Astrocyte of the hippocampus (primary cell): Measurements from ENCODE around the gene PLA2G4B.

ENCODE experiments used
- DNase-seq: peaks from one replicate; pipeline ENCODE4 v3.0.0; 2011; ENCODE audit warnings: low read depth, low spot score

Gene PLA2G4B, protein sequence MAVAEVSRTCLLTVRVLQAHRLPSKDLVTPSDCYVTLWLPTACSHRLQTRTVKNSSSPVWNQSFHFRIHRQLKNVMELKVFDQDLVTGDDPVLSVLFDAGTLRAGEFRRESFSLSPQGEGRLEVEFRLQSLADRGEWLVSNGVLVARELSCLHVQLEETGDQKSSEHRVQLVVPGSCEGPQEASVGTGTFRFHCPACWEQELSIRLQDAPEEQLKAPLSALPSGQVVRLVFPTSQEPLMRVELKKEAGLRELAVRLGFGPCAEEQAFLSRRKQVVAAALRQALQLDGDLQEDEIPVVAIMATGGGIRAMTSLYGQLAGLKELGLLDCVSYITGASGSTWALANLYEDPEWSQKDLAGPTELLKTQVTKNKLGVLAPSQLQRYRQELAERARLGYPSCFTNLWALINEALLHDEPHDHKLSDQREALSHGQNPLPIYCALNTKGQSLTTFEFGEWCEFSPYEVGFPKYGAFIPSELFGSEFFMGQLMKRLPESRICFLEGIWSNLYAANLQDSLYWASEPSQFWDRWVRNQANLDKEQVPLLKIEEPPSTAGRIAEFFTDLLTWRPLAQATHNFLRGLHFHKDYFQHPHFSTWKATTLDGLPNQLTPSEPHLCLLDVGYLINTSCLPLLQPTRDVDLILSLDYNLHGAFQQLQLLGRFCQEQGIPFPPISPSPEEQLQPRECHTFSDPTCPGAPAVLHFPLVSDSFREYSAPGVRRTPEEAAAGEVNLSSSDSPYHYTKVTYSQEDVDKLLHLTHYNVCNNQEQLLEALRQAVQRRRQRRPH

DNA sequence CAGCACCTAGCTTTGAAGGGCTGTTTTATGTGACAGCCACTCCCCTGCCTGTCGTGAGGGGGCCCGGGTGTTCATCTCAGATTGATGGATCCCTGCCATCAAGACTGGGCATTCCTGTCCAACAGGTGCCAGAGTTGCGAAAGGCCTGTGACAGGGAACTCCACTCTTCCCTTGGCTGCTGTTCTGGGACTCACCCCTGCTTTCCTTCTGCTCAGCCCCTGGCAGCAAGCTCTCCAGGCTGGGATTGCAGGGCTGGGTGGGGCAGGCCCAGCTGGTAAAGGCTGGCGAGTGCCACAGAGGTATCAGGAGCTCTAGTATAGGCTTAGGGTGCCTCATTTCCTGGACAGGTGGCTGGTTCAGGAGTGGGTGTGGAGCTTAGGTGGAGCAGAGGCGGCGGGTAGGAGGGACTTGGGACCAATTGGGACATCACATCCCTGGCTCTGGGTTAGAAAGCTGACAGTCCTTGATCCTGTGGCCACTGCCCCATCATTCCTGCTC, at the start of gene PLA2G4B:
Gene PLA2G4B, plus strand, starts transcription at position 448 of the 498 bp plus-strand sequence. CDS start 67 bp downstream, outside the sequence.
- DNase-seq = no peak

DNA sequence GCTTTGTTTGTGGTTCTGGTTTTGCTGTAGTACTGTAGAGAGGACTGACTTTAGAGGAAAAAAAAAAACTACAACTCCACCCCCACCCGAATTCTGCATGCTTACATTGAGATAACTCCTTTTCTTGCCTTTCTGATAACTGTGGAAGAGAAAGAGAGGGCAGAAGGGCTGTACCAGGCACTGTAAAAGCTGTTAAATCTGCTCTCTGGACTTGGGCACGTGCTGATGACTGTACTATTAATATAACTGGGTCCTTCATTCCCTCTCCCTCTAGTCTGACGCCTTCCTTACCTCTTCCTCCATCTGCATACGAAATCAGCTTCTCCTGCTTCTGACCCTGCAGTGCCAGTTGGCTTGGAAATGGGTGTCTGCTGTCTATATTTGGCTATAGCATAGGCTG, 49.4 kb upstream of the PLA2G4B start:
- no peak for DNase-seq

DNA sequence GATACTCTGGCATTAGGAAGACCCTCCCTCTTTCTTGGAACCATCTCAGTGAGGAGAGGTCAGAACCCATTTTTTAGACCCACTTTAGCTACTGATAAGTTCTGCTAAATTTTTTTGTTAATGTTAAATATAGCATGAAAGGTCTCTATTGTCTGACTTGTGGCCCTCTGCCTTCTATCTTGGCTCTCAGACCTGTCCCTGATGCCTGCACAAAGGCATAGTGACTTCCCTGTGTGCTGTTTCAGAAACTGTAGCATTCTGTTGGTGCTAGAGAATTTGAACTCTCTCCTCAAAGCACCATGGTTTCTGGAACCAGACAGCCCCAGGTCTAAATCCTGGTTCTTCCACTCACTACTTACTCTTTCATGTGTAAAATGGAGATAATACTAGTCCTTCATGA, 49.0 kb upstream of the PLA2G4B start:
- no peak for DNase-seq

DNA sequence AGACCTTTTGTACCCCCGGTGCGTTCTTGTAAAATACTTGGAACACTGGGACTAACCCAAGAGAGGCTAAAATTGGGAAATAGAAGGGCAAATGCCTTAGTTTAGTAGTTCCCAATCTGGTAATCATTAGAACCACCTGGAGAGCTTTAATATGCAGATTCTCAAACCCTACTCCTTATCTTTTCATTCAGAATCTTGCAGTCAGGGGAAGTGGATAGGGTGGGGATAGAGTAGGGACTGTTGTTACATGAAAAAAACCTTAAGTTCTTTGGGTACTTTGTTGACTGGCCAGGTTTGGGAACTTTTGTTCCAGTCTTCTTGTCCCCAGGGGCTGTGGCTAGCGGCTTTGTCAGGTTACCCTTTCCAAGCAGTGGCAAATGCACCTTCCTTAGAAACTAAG, 48.5 kb upstream of the PLA2G4B start:
- no peak for DNase-seq

DNA sequence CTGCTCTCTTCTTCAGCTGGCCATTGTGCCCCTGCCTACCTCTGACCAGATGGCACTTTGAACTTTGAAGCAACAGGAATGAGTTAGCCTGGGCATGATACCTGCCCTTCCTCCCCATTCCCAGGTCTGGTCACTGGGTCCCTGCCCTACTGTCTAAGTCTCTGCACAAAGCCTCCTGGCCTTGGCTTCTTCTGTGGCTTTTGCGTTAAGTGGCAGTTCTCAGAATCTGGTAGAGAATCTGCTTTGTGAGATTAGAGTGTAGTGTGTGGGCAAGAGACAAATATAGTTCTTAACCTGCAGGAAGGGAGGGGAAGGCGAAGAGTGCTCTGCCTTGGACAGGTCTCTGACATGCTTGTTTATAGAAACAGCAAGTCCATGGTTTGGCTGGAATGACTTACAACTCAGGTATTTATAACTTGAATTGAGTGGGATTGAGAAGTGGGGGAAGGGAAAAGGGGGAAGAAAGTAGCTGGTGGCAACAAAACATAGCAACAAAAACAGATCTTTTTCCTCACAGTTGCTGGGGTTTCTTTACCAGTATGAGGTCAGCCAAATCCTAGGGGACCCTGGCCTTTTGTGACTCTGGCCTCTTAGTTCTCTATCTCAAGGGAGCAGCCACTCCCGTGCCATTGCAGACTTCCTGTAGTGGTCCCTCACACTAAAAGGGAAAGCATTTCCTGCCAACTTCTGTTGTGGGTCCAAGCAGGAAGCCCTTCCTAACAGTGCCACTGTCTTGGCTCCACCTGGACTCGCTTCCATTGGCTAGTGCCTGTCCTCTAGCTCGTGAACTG, 47.7 kb upstream of the PLA2G4B start:
- peak; percentile 88 for DNase-seq

DNA sequence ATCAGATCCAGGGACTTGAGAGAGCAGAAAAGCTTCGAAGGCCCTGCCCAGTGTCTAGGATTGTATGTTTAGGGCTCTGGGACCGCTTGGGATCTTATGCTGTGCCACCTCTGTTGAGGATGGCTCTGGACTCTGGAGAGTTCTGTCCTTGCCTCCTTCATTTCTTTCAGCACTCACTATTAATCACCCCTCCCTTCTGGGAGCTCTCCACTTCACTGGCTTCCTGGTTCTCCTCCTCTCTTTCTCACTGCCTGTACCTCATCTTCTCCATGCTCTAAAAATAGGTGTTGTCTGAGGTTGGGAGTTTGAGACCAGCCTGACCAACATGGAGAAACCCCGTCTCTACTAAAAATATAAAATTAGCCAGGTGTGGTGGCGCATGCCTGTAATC, 47.1 kb upstream of the PLA2G4B start:
- DNase-seq = no peak

DNA sequence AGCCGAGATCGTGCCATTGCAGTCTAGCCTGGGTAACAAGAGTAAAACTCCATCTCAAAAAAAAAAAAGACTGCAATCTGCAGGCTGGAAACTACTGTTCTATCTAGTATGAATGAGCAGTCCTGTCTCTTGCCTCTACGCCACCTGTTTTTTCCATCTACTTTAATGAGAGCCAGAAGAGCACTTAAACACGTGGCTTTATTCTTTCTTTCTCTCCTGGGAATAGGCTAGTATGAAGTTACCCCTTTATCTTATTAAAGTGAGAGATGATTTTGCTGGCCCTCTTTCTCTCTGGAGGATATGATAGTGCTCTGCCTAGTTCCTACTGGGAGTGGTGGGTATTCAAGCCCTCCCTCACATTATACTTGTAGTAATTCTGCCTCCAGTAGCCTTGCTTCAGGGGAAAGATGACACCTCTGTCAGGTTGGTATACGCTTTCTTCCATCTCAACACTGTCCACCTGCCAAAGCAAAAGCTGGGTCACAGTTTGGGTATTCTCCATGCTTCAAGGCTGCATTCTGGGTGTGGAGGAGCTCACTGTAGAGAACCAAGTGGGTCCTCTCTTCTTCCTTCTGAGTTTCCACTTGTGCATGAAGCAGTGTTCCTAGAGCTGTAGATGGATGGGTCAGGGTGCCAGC, 46.5 kb upstream of the PLA2G4B start:
- no peak for DNase-seq

DNA sequence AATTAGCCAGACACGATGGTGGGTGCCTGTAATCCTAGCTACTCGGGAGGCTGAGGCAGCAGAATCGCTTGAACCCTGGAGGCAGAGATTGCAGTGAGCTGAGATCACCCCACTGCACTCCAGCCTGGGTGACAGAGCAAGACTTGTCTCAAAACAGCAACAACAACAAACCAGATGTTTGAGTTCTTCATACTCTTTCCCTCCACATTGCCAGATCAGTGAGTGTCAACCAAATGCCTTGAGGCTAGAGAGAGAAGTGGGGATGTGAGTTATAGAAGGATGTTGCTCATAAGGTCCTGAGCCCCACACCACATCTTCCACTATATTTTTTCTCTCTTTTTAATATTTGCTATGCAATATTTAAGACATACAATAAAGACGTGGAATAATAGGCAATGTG, 44.6 kb upstream of the PLA2G4B start:
- no peak for DNase-seq

DNA sequence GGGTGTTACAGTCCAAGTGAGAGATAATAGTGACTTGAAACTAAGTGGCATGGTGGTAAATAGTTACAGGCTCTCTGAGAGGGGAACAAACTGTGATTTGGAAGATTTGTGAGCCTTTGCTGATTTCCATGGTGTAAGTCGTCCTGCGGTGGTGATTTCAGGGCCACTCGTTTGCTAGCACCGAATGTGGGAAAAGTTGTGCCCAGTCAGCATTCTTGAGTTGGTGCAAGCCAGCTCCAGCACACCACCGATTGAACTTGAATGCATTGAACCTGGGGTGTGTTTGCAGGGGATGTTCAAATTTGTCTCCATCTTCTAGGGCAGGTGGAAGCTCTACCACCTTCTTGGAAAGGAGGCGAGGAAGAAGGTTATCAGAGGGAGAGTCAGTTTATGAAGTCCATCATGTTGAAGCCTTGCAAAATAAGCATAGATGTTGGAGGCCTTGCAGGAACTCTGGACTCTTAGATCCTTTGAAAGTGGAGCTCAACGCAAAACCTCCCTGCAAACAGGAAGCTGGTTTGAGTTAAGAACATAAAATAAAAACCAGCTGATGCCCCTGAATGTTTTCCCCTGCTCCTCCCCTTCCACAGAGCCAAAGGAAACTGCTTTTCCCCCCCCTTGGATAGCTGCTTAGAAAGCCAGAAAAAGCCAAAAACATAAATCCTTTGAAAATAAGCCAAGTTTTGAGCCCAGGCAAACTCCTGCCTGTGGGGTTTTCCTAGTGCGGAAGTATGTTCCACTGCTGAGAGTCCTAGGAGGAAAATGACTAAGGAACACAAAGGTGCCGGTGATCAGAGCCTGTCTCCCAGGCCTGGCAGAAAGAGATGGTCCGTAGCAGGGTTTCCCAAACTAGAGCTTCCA, 42.4 kb upstream of the PLA2G4B start:
- no peak for DNase-seq

DNA sequence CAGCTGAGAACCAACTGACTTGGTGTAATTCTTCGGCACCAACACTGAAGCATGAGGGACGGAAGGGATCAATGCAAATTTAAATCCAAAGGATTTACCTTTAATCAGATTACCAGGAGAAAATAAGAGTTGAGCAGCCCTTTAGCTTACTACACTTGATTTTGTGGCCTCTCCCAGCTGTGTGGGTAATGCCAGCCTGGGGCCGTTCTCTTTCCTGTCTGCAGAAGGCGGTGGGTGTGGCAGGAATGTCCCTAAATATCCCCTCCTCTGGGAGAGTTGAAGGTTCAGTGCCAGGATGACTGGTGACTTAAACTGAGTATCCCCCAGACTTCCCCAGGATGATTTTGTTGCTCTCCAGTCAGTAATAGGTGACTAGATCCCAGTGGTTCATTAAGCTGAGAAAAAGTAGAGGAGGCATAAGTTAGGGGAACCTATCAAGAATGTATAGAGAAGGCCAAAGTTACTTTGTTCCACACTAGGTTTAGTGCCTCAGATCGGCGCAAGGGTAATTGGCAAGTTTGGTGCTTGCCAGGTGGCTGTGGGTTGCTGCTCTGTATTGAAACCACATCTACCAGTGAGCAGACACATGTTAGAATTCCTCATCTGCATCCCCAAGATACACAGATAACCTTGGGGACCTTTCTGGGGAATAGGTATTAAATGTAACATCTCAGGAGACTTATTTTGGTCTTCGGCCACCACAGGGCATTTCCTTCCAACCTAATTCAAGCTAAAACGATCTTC, 41.3 kb upstream of the PLA2G4B start:
- no peak for DNase-seq

DNA sequence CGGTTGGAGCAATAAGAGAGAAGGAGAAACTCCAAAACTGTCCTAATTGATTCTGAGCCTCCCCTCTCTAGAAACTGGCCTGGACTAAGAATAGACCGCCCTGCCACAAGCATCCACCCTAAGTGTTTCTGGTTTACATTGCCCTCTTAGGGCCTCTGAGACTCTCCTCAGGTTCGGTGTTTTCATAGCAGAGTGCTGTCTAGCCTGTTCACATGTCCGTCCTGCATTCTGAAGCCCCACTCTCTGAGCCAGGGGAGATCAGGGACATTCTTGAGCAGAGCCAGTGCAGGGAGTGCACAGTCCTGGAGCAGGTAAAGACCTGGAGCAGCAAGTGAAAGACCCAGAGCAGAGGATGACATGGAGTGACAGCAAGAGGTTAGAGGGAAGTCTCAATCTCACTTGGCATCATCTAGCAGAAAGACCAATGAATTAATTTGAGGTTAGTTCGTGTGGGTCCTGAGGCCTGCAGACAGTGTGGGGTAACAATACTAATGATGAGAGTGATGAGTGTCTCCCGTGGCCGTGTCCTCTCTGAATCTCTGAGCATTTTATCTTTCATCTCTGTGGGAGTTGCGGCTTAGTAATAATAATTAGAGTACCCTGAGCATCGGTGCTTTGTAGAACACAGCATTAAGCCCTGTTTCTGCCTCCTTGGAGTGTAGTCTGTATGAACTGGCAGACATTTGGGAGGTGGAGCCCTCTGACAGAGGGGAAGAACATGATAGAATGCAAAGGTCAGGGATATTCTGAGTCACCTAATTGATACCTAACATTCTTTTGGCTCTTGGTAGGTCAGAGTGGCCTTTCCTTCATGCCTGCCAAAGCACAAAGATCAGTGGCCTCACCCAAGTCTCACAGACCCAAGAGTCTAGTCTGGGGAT, 39.8 kb upstream of the PLA2G4B start:
- no peak for DNase-seq

DNA sequence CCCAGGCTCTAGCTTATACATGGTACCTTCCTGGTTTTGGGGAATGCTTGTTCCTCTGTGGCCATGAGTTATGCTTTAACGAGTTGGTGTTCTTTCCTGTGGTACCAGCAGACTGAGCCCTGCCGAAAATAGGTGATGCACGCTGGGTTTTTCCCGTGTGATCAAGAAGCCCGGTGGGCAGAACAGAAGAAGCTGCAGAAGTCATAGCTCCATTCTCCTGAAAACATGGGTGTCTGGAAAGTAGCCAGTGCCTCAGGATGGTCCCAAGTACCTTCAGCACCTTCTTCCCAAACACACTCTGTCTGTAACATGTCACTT, 39.2 kb upstream of the PLA2G4B start:
- no peak for DNase-seq

DNA sequence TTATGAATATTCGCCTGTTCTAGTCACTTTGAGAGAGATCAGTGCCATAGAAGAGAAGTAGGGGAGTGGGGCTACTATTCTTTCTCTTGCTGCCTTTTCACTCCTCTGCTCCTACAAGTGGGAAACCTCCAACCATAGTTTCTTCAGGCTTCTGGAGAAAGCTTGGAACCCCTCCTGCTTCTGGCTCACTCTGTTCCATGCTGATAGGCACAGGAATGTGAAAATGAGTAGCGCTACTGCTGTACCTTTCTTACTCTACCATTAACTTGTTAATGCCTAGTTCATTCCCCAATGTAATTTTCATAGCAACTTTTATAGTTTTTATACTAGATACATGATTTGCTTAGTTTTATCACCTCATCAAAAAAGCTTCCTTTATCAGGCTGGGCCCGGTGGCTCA, 37.5 kb upstream of the PLA2G4B start:
- no peak for DNase-seq

DNA sequence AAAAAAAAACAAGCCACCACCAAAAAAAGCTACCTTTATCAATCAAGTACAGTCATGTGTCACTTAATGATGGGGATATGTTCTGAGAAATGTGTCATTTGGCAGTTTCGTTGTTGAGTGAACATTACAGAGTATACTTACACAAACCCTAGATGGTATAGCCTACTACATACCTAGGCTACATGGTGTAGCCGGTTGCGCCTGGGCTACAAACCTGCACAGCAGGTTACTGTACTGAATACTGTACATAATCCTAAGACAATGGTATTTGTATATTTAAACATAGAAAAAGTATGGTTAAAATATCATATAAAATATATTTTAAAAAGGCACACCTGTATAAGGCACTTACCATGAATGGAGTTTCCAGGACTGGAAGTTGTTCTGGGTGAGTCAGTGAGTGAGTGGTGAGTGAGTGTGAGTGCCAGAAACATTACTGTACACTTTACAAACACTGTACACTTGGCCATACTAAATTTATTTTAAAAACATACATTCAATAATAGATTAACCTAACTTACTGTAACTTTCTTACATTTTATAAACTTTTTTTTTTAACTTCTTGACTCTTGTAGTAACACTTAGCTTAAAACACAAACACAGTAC, 36.7 kb upstream of the PLA2G4B start:
- no peak for DNase-seq

DNA sequence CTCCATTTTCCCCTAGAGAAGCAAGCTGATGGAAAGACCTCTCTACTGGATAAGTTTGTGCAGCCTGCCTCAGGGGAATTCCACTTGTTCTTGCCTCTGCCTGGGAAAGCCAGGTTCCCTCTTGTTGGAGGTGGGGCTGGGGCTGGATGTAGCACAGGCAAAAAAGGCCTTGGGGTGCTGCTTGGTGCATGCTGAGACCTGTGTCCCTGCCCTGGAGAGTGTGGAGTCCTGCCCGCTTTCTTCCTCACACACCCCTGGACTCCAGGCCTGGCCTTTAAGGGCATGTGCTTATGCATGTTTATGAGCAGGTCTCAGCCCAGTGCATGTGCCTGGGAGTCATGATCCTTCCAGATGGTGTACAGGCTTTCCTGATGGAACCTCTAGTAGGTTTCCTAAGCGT, 34.3 kb upstream of the PLA2G4B start:
- DNase-seq = no peak

DNA sequence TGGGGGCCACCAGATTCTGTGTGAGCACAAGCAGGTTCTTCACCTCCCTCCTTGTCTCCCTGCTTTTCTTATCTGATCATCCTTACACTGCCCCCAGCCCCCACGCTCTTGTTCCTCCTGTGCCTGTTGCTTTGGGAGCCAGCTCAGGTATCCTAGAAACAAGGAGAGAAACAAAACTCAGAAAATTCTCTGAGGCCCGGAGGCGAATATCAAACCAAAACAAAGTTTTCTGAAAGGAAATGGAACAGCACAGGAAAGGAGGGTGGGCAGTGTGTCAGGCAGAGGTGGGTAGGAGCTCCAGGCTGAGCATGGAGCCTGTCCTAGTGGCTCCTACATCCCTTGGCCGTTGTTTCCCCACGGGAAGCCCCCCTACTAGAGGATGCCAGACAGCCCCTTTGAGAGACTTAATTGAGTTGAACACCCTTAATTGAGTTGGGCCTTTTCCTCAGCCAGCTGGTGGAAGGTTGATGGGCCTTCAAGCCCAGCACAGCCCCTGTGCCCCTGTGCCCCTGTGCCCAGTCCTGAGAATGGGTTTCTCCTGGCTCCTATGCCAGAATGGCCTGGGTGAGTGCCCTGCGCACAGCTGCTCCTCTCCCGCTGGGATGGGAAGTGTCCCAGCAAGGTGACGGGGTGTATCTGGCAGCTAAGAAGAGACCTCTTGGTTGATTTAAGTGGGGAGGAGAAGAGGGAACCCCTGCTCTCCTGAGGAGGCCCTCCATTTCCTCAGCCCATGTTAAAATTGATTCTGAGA, 33.6 kb upstream of the PLA2G4B start:
- no peak for DNase-seq

DNA sequence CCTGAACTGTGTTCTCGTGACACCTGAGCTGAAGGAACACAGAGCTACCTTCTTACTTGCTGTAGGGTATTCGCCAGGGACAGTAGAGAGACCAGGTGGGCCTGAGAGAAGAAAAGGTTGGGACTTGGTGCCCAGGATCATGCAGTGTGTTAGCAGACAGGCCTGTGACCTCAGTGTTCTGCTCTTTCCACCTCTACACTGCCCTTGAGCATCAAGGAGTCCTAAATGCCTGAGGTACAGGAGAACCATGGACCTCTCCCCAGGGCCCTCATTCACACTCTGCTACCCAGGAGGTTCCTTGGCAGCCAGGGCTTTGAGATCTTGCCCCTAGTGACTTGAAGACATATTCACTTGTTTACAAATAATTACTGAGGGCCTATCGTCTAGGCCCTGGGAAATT, 32.9 kb upstream of the PLA2G4B start:
- no peak for DNase-seq
